Upper lobe of left lung (tissue), 4 donors: ENCODE results near the gene CD27.

ENCODE experiments used
- CTCF ChIP-seq, 6 experiments: fragments of 450-650 bp in 4 of 6; fragments of 200-600 bp in 2 of 6; sonication (generic) in 2 of 6; IDR thresholded peaks; one replicate each; pipeline ENCODE4 v1.5.1; 2016 to 2019; ENCODE audit warnings: antibody characterized with exemption in 6 of 6
- POLR2A ChIP-seq, 4 donors: fragments of 450-650 bp; IDR thresholded peaks; one replicate each; pipeline ENCODE4 v1.5.1; 2016 to 2017; ENCODE audit warnings: antibody characterized with exemption in 4 of 4, mild to moderate bottlenecking in 2 of 4

DNA sequence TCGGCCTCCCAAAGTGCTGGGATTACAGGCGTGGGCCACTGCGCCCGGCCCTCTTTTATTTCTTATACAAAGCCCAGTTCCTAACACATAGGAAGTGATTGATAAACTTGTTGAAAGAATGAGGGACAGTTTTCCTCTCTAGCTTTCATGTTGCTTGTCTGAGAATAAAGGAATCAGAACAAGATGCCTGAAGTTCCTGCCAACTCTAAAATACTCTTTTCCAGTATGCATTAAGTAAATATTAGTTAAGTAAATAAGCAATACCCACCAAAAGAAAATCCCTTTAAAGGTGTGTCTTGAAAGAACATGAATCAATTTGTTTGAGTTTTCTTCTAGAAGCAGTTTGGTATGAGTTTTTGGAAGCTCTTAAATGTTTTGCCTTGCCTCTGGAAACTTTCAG lies 24.4 kb upstream of the CD27 start:
- TF ChIP-seq CTCF (IDR thresholded peaks at IDR 0.05) = no peak
- no peak for TF ChIP-seq POLR2A (IDR thresholded peaks at IDR 0.05)
